ENCODE results near the gene MIER2.
A peak's percentile ranks its signal among the peaks of the same experiment; 100 is the strongest.

MIER2 gene

DNA sequence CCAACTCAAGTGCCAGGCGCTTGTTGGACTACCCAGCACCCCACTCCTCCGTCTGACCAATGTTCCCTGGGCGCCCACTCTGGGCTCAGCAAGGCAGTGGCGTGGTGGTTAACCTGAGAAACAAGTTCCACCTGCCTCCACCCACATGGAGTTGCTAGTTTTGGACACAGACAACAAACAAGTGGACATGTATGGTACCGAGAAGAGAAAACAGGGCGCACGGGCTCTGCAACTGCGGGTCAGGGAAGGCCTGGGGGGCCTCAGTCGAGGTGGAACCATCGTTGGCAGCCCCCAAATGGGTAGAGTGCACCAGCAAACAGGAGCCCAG, 2.5 kb downstream of the MIER2 start:
- H3K4me3 ChIP-seq (ENCODE audit: low read depth, low read length, poor library complexity, severe bottlenecking) = peak overlapping the region; percentile 63
- TF ChIP-seq, protein P1, sequence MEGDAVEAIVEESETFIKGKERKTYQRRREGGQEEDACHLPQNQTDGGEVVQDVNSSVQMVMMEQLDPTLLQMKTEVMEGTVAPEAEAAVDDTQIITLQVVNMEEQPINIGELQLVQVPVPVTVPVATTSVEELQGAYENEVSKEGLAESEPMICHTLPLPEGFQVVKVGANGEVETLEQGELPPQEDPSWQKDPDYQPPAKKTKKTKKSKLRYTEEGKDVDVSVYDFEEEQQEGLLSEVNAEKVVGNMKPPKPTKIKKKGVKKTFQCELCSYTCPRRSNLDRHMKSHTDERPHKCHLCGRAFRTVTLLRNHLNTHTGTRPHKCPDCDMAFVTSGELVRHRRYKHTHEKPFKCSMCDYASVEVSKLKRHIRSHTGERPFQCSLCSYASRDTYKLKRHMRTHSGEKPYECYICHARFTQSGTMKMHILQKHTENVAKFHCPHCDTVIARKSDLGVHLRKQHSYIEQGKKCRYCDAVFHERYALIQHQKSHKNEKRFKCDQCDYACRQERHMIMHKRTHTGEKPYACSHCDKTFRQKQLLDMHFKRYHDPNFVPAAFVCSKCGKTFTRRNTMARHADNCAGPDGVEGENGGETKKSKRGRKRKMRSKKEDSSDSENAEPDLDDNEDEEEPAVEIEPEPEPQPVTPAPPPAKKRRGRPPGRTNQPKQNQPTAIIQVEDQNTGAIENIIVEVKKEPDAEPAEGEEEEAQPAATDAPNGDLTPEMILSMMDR (IDR thresholded peaks at IDR 0.05; ENCODE audit: low read length) = no peak
- TF ChIP-seq EZH2 (IDR thresholded peaks at IDR 0.05; ENCODE audit: borderline replicate concordance, low read length) = no peak

DNA sequence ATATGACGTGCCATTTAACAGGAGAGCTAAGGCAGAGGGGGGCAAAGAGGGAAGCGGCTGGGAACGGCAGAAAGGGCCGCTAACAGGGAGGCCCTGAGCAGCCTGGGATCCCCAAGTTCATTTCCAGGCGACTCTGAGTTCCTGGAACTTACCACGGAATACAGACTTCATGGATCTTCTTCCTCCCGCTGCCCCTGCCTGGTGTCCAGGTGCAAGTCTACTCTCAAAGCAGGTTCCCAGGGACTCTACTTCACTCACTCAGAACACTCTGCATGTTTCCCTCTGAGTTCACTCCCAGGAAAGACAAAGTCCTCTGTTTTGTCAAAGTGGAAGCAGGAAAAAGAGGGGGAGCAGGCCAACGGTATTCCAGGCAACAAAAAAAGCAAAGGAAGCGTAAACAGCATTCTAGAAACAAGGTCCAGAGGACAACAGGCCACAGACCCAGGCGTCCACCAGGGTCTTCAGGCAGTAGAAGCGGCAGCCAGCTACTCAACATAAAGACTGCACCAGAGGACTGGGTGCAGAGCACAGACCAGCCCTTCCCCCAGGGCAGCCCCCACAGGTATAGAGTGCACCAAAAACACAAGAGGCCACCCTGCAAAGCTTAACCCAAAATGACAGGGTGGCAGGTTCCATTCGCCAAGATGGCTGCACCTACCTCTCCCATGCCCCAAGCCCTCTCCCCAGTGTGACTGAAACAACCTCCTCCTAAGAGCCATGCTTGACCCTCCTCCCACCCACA, 3.0 kb downstream of the MIER2 start:
- no peak for TF ChIP-seq EZH2 (IDR thresholded peaks at IDR 0.05; ENCODE audit: borderline replicate concordance, low read length)
- TF ChIP-seq, protein P1 (IDR thresholded peaks at IDR 0.05; ENCODE audit: low read length) = no peak
- H3K9me3 ChIP-seq (ENCODE audit: low read length) = peaks cover 4% of the 10 kb centered on the region; the same call in 1 of the 2 replicates
- H3K79me2 ChIP-seq (ENCODE audit: insufficient read depth, low read length) = peaks cover 21% of the 10 kb centered on the region
- H3K4me3 ChIP-seq (ENCODE audit: low read depth, low read length, poor library complexity, severe bottlenecking) = no peak overlapping the region
- H3K9ac ChIP-seq (ENCODE audit: low read length) = no peak overlapping the region
- H2AFZ ChIP-seq (ENCODE audit: low read length) = no peak overlapping the region
- peaks cover 12% of the 10 kb centered on the region; the same call in 1 of the 2 replicates for H3K36me3 ChIP-seq (ENCODE audit: insufficient read depth, low read length)
- no peaks in the 10 kb centered on the region for H4K20me1 ChIP-seq (ENCODE audit: insufficient read depth, low read length)
- no peaks in the 10 kb centered on the region for H3K9me2 ChIP-seq (ENCODE audit: low read depth, low read length)
- H3K4me2 ChIP-seq (ENCODE audit: low read length) = 0 out of 2 replicates have a peak overlapping the region, but pooled peaks have one; percentile 69
- H3K27ac ChIP-seq (ENCODE audit: low read depth, low read length, poor library complexity, severe bottlenecking) = no peak overlapping the region
- H3F3A ChIP-seq (ENCODE audit: insufficient read depth, low read length) = no peaks in the 10 kb centered on the region
- H3K4me1 ChIP-seq (ENCODE audit: insufficient read depth, low read length, severe bottlenecking) = peaks cover 16% of the 10 kb centered on the region
- no peaks in the 10 kb centered on the region for H3K27me3 ChIP-seq (ENCODE audit: insufficient read depth, low read length)

More for the DNA sequence above, 2.5 kb downstream of the MIER2 start:
- H3F3A ChIP-seq (ENCODE audit: insufficient read depth, low read length) = no peaks in the 10 kb centered on the region
- no peak overlapping the region for H3K9ac ChIP-seq (ENCODE audit: low read length)
- peaks cover 21% of the 10 kb centered on the region for H3K79me2 ChIP-seq (ENCODE audit: insufficient read depth, low read length)
- no peaks in the 10 kb centered on the region for H3K27me3 ChIP-seq (ENCODE audit: insufficient read depth, low read length)
- H3K36me3 ChIP-seq (ENCODE audit: insufficient read depth, low read length) = peaks cover 12% of the 10 kb centered on the region; the same call in 1 of the 2 replicates
- no peaks in the 10 kb centered on the region for H4K20me1 ChIP-seq (ENCODE audit: insufficient read depth, low read length)
- H3K4me1 ChIP-seq (ENCODE audit: insufficient read depth, low read length, severe bottlenecking) = peaks cover 16% of the 10 kb centered on the region
- H3K9me3 ChIP-seq (ENCODE audit: low read length) = peaks cover 4% of the 10 kb centered on the region; the same call in 1 of the 2 replicates
- no peak overlapping the region for H3K27ac ChIP-seq (ENCODE audit: low read depth, low read length, poor library complexity, severe bottlenecking)
- H3K9me2 ChIP-seq (ENCODE audit: low read depth, low read length) = no peaks in the 10 kb centered on the region
- H3K4me2 ChIP-seq (ENCODE audit: low read length) = peak overlapping the region; percentile 69; the same call in 1 of the 2 replicates
- H2AFZ ChIP-seq (ENCODE audit: low read length) = no peak overlapping the region

GRCh38 chr19:340620-341385, 3.8 kb downstream of the MIER2 start:
- peaks cover 16% of the 10 kb centered on the region for H3K4me1 ChIP-seq (ENCODE audit: insufficient read depth, low read length, severe bottlenecking)
- no peak overlapping the region for H2AFZ ChIP-seq (ENCODE audit: low read length)
- no peaks in the 10 kb centered on the region for H3K9me2 ChIP-seq (ENCODE audit: low read depth, low read length)
- H3K9me3 ChIP-seq (ENCODE audit: low read length) = peaks cover 4% of the 10 kb centered on the region; the same call in 1 of the 2 replicates
- no peak overlapping the region for H3K4me2 ChIP-seq (ENCODE audit: low read length)
- H4K20me1 ChIP-seq (ENCODE audit: insufficient read depth, low read length) = no peaks in the 10 kb centered on the region
- no peaks in the 10 kb centered on the region for H3F3A ChIP-seq (ENCODE audit: insufficient read depth, low read length)
- no peak overlapping the region for H3K27ac ChIP-seq (ENCODE audit: low read depth, low read length, poor library complexity, severe bottlenecking)
- no peak overlapping the region for H3K4me3 ChIP-seq (ENCODE audit: low read depth, low read length, poor library complexity, severe bottlenecking)
- H3K9ac ChIP-seq (ENCODE audit: low read length) = no peak overlapping the region
- TF ChIP-seq EZH2 (IDR thresholded peaks at IDR 0.05; ENCODE audit: borderline replicate concordance, low read length) = no peak
- TF ChIP-seq, protein P1 (IDR thresholded peaks at IDR 0.05; ENCODE audit: low read length) = no peak
- peaks cover 12% of the 10 kb centered on the region; the same call in 1 of the 2 replicates for H3K36me3 ChIP-seq (ENCODE audit: insufficient read depth, low read length)
- H3K27me3 ChIP-seq (ENCODE audit: insufficient read depth, low read length) = no peaks in the 10 kb centered on the region
- H3K79me2 ChIP-seq (ENCODE audit: insufficient read depth, low read length) = peaks cover 21% of the 10 kb centered on the region

Measured in OCI-LY1 (cell line).